HG03066 (cell line): Measurements from ENCODE around the gene ST3GAL2.

Experiments used
- ATAC-seq: cut with Tn5 transposase; IDR thresholded peaks from one replicate; pipeline ENCODE4 v1.9.1; 2021; ENCODE audit warnings: low read depth; ENCODE audit not compliant: unreplicated experiment

Gene ST3GAL2, protein sequence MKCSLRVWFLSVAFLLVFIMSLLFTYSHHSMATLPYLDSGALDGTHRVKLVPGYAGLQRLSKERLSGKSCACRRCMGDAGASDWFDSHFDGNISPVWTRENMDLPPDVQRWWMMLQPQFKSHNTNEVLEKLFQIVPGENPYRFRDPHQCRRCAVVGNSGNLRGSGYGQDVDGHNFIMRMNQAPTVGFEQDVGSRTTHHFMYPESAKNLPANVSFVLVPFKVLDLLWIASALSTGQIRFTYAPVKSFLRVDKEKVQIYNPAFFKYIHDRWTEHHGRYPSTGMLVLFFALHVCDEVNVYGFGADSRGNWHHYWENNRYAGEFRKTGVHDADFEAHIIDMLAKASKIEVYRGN

DNA sequence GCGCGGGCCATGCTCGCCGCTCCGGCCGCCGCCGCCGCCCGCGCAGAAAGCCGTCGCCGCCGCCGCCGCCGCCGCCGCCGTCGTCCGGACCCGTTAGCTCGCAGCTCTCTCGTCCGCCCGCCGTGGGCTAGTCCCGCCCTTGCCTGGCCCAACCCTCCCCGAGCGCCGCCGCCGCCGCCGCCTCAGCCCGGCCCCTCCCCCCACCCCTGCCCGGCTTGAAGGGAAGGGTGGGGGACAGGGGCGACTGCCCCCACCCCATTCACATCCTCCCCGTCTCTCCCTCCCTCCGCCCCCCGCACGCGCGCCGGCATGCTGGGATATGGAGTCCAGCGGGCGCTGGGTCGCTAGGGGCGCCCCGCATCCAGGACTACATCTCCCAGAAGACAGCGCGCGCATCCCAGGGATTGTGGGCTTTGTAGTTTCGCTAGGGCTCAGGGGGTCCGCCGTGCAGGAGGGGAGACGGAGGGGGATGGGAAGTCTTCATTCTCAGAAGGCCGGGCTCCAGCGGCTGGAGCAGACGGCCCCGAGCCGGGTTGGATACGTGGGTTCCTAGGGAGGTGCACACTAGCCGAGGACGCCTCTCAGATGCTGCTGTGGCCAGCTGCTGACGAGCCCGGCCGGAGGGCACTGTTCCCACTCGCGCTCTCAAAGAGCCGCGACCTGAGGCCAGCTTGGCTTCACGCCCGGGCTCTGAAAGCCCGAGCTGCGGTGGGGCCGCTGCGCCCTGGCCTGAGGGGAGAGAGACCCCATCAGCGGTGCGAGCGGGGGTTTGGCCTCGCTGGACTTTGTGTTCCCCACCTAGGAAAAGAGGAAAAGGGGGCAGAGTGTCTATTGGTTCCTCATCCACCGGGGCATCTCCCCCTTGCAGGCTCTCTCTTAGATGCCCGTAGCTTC is at the start of gene ST3GAL2:
Gene ST3GAL2, minus strand, starts transcription at position 132 of the 894 bp plus-strand sequence. CDS start 40,570 bp downstream, outside the sequence.
- peak; percentile 77 for ATAC-seq

DNA sequence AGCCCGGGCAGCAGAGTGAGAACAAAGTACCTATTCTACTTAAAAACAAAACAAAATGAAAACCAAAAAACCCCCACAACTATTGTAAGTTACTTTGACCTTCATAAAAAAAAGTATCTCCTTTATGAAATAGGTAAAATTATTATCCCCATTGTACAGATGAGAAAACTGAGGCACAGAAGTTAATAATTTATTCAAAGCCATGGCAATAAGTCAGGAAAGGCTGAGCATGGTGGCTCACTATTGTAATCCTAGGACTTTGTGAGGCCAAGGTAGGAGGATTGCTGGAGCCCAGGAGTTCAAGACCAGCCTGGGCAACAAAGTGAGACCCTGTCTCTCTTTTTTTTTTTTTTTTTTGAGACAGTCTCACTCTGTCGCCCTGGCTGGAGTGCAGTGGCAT is 46.0 kb upstream of the ST3GAL2 start:
- ATAC-seq, result no peak

DNA sequence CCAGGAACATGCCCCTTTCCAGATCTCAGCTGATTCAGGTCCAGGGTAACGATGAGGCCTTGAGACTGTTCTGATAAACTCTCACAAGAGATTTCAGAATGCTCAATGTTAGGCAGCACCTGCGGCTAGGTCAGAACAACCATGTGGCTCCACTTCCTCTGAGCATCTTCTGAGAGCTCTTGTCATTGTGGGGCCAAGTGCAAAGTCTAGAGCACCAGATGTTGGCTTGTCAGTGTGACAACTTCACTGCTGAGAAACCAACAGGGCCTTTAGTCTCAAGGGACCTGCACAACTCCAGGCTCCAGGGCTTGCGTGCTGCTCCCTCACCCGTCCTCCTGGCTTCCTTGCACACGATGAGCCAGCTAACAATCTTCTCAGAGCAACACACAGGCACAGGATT is 44.5 kb upstream of the ST3GAL2 start:
- no peak for ATAC-seq

DNA sequence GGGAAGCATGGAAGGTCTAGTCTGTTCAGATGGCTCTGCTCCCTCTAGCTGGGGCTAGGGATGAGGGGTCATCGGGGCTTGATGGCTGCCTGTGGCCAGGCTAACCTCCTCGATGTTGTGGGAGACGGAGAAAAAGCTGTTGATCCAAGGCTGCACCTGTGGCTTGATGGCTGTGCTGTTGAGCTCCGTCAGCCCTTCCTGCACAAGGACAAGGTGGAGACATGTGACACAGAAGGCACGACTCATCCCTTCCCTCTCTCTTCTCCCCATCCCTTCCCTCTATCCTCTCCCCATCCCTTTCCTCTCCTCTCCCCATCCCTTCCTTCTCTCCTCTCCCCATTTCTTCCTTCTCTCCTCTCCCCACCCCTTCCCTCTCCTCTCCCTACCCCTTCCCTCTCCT is 43.7 kb upstream of the ST3GAL2 start:
- no peak for ATAC-seq

DNA sequence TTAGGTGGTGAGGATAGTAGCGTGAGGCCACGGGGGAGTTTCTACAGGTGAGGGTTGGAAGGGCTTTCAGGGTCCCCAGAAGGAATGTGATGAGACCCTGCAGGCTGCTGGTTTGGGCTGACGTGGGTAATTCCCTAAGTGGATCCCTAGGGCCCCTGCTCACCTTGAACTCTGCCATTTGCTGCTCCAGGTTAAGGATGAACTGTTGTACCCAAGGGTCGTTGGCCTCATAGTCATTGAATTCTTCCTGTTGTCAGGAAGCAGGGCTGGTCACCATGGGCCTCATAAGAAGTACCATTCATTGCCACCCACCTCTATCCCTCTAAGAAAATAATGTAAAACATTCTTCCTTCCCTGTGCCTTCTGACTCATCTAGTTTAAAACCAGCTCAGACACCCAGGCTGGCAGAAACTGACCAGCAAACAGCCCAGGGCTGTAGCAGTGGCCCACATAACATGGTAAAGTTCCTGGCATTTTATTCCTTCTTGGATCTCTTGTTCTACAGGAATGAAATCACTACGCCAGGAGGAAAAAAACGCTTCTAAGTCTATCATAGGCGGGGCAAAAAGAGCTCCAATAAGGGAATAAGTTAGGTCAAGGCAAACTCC is 43.1 kb upstream of the ST3GAL2 start:
- no peak for ATAC-seq

DNA sequence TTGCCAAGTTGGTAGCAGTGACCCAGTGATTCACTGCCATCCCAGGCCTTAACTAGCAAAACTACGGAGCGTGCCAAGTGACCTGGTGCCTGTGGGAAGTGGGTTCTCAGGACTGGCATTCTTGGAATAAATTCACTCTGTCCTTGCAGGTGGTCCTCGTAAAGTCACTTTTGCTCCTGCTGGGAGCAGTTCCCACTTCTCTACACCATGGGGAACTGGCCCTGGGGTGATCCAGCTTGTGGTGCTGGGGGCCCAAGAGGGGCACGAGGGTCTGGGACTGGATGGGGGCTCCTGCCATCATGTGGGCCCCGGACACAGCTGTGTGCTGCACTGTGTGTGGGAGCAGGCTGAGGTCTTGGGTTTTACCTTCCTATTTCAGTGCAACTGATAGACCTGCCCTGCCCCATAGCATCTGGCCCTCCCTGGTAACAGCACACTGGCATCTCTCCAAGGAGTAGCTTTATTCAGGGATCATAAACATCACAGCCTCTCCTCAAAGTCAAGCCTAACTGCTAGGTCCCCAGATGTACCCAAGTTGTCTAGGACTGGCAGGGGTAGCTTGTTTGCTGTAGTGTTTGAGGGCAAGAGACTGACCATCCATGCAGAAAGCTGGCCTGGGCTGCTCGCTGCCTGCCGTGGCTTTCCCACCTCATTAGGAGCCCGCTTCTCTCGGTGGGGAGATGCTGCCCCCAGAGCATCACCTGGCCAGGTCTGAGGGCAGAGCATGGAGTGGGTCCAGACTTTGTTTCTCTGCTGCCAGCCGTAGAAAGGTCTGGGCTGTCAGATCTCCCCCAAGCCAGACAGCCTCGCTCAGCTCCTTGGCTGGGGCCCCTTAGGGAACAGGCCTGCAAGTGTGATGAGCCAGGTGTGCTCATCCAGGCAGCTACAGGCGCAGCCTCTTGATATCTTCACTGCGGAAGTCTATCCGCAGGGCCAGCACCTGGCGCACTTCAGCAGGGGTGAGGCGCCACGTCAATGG is 41.5 kb upstream of the ST3GAL2 start:
- ATAC-seq, result no peak

DNA sequence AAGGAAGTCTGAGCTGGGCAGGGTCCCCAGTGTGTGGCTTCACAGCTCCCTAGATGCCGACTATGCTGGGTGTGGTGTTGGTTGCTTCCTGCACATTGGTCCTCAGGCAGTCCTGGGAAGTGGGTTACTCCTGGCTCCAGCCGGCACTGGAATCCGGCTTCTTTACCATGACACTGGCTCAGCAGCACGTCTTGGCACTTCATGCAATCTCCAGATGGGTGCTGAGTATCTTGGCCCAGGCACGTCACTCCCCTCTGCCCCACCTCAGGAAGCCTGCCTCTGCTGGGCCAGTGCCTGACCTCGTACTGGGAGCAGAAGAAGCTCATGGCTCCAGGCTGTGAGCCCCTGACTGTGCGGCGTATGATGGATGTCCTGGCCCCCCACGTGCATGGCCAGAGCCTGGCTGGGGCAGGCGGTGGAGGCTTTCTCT is 40.0 kb upstream of the ST3GAL2 start:
- no peak for ATAC-seq

DNA sequence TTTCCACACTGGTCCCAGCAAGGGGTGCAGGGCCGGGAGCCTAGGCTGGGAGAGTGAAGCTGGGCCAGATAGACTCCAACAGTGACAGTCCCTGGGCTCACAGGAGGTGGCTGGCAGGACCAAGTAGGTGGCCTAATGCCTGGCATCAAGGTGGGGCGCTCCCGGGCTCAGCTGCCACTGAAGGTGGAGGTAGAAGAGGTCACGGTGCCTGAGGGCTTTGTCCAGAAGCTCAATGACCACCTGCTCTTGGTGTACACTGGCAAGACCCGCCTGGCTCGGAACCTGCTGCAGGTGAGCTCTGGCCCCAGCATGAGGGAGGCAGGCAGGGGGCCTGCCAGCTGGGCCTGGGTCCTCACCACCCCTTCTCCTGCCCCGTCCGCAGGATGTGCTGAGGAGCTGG is 39.3 kb upstream of the ST3GAL2 start:
- no peak for ATAC-seq

DNA sequence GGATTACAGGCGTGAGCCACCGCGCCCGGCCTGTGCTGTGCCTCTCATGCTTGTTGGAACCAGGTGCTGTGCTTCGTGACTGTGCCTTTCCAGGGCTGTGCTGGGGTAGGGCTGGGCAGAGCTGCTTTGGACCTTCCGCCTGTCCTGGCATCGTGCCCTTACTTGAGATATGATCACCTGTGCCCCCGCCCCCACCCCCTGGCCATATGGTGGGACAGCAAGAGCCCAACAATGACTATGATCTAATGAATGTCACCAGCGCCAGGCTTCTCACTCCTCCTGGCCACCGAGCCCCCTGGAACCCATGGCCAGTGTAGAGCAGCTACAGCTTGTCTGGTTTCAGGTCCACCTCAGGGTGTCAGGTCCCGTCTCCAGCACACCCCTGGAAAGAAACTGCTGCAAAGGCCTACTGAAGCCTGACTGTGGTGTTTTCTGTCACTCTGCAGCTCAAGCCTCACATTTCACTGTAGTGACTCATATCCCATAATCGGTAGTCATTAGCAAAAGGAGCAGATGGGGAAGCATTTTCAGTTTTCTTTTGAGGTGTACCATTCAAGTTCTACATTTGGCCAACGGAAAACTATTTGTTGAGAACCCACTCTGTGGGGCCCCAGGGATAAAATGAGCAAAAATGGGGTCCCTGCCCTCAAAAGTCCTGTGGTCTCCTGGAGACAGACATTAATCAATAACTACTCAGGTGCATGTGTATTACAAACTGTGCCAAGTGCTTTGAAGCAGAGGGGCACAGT is 37.5 kb upstream of the ST3GAL2 start:
- peak; percentile 87 for ATAC-seq

DNA sequence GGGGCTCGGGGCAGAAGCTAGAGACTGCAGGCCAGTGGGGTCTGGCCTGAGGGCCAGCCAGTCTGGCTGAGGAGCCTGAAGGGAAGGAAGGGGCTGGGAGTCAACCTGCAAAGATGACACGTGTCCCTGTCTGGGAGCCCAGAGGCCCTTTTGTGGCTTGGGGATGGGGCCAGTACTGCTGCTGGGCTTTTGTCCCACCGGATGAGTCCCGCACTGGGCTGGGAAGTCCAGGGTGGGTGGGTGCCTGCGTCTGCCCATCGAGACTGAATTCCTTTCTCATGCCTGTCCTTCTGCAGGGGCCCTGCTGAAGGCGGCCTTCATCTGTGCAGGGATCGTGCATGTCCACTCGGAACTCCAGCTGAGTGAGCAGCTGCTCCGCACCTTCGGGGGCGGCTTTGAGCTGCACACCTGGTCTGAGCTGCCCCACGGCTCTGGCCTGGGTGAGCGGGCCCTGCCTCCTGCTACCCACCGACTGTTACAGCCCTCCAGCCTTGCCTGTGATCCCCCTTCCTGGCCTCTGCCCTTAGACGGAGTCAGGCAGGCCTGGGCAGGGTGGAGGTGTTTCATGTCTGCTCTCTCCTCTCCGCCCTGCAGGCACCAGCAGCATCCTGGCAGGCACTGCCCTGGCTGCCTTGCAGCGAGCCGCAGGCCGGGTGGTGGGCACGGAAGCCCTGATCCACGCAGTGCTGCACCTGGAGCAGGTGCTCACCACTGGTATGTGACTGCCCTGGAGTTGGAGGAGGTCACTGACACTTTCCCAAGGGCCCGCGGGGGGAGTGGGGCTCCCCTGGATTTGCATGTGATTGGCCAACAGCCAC is 36.4 kb upstream of the ST3GAL2 start:
- ATAC-seq, result no peak

DNA sequence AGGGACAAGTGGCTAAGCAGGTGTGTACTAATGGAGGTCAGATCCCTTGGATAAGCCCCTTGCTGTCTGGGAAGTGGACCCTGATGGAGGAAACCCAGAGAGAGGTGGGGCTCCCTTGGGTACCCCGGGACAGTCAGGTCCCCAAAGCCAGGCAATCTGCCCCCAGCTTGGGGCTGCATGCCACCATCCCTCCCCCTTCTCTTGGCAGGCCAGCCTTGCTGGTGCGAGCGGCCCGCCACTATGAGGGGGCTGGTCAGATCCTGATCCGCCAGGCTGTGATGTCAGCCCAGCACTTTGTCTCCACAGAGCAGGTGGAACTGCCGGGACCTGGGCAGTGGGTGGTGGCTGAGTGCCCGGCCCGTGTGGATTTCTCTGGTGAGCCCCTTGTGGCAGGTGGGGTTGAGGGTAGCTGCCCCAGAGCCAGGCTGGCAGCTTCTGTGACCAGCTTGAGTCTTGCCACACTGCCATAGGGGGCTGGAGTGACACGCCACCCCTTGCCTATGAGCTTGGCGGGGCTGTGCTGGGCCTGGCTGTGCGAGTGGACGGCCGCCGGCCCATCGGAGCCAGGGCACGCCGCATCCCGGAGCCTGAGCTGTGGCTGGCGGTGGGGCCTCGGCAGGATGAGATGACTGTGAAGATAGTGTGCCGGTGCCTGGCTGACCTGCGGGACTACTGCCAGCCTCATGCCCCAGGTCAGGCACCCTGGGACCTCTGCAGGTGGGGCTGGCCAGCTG is 35.6 kb upstream of the ST3GAL2 start:
- ATAC-seq, result no peak

DNA sequence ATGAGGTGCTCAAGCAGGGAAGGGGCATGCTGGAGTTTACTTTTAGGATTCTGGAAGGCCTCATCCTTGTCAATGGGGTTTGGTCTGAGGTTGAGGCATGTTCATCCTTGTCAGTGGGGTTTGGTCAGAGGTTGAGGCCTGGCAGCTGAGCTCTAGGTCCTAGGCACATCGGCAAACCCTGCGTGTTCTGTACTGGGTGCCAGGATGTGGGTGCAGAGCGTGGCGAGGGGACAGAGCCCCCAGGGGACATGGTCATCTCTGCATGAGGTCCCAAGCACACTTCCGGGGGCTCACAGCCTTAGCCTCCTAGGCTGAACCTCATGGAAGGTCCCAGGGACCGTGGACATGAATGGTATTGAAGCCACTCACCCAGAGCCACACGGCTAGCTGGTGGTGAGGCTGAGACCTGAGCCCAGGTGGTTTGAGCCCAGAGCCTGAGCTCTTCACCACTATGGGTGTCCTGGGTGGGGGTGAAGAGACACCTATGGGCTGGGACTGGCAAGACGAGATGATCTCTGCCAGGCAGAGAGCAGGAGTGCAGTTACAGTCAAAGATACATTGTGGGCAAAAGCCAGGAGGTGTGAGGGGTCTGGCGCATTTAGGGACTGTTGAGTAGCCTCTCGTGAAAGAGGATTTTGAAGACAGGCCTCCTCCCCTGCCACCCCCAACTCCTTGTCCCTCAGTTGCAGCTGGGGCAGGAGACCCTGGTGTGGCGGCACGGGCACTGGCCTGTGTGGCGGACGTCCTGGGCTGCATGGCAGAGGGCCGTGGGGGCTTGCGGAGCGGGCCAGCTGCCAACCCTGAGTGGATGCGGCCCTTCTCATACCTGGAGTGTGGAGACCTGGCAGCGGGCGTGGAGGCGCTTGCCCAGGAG is 34.8 kb upstream of the ST3GAL2 start:
- no peak for ATAC-seq

DNA sequence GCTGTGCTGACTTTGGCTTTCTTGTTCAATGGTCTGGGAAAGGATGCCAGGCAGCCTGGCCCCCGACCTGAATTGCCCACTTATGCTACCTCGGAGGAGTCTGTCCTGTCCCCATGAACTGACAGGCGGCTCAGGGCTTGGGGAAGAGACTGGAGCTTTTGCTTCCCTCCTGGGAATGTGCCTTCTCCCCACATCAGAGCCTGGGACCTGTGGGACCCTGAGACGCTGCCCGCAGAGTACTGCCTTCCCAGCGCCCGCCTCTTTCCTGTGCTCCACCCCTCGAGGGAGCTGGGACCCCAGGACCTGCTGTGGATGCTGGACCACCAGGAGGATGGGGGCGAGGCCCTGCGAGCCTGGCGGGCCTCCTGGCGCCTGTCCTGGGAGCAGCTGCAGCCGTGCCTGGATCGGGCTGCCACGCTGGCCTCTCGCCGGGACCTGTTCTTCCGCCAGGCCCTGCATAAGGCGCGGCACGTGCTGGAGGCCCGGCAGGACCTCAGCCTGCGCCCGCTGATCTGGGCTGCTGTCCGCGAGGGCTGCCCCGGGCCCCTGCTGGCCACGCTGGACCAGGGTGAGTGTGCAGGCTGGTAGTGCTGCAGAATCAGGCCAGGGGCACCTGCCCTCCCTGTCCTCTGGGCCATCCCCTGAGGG is 34.0 kb upstream of the ST3GAL2 start:
- ATAC-seq, result no peak

DNA sequence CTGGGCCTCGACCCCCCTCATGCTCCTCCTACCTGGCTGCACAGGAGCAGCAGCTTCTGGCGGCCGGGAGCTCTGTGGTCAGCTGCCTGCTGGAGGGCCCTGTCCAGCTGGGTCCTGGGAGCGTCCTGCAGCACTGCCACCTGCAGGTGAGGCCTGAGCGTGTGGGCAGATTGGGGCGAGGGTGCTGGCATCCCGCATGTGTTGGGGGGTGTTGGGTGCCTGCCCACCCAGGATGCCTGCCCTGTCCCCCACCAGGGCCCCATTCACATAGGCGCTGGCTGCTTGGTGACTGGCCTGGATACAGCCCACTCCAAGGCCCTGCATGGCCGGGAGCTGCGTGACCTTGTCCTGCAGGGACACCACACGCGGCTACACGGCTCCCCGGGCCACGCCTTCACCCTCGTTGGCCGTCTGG is 32.0 kb upstream of the ST3GAL2 start:
- ATAC-seq, result no peak

DNA sequence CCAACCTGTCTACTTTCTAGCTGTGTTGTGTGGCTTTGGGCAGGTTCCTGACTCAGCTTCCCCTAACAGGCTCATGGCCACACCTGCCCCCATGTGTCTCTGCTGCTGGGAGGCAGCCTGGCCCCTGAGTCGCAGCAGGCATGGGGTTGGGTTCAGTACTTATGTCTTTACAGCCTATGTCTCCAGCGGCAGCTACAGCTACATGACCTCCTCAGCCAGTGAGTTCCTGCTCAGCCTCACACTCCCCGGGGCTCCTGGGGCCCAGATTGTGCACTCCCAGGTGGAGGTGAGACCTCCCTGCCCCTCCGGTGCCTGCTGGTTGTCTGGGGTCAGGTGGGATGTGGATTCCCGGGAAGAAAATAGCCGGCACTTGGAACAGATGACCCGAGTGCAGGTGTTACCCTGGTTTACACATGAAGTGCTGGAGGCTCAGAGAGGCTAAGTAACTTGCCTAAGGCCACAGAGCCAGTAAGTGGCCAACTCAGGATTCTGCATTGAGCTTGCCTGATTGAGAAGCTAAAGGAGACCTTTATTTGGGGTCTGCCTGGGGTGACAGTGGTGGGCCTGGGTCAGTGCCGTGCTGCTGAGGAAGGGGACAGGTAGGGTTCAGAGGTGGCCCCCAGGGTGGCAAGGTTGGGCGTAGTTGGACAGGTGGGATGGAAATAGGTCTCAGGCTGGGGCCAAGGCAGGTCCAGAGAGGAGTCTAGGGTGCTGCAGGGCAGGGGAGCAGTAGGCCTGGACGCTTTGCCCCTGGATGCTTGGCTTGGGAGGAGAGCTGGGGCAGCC is 31.4 kb upstream of the ST3GAL2 start:
- ATAC-seq, result no peak
